ENCODE results near the gene SSBP4. TPM values are rescaled to one million over a fixed set of nuclear protein-coding genes. Genes with fewer than 3 reads are reported as not detected.

The SSBP4 gene
- total RNA-seq, 1 donor from 2014 or later, result 57.7 TPM

- Mint-ChIP-seq H3K4me3 (ENCODE audit: low read depth) (peak overlapping the region; percentile 69), H3K9me3 (ENCODE audit: low read depth) (no peaks in the 10 kb centered on the region), H3K4me1 (ENCODE audit: low read depth) (peaks cover 10% of the 10 kb centered on the region), H3K36me3 (ENCODE audit: insufficient read depth) (no peaks in the 10 kb centered on the region), H3K27me3 (peaks cover 46% of the 10 kb centered on the region), H3K27ac (no peak overlapping the region)
- TF ChIP-seq CTCF (IDR thresholded peaks at IDR 0.05; ENCODE audit: unreplicated experiment), result no peak
- no peak for DNase-seq (ENCODE audit: low spot score, unreplicated experiment)
Observed at GRCh38 chr19:18420930-18421329, 1.7 kb downstream of the SSBP4 start.

GRCh38 chr19:18421371-18421959 lies 2.3 kb downstream of the SSBP4 start:
- peak overlapping the region; percentile 8 for H3K4me3 Mint-ChIP-seq (ENCODE audit: low read depth)
- H3K27me3 Mint-ChIP-seq, result peaks cover 43% of the 10 kb centered on the region
- H3K36me3 Mint-ChIP-seq (ENCODE audit: insufficient read depth), result no peaks in the 10 kb centered on the region
- peaks cover 7% of the 10 kb centered on the region for H3K4me1 Mint-ChIP-seq (ENCODE audit: low read depth)
- H3K9me3 Mint-ChIP-seq (ENCODE audit: low read depth), result no peaks in the 10 kb centered on the region
- no peak for TF ChIP-seq CTCF (IDR thresholded peaks at IDR 0.05; ENCODE audit: unreplicated experiment)
- peak; percentile 9 for DNase-seq (ENCODE audit: low spot score, unreplicated experiment)
- H3K27ac Mint-ChIP-seq, result no peak overlapping the region

GRCh38 chr19:18422530-18423191 lies 3.5 kb downstream of the SSBP4 start:
- Mint-ChIP-seq H3K27ac (peak overlapping the region; percentile 59), H3K9me3 (ENCODE audit: low read depth) (no peaks in the 10 kb centered on the region), H3K4me3 (ENCODE audit: low read depth) (no peak overlapping the region), H3K27me3 (peaks cover 38% of the 10 kb centered on the region), H3K4me1 (ENCODE audit: low read depth) (peaks cover 4% of the 10 kb centered on the region), H3K36me3 (ENCODE audit: insufficient read depth) (no peaks in the 10 kb centered on the region)
- DNase-seq (ENCODE audit: low spot score, unreplicated experiment), result peak; percentile 8
- TF ChIP-seq CTCF (IDR thresholded peaks at IDR 0.05; ENCODE audit: unreplicated experiment), result no peak

- Mint-ChIP-seq H3K4me1 (ENCODE audit: low read depth) (peaks cover 4% of the 10 kb centered on the region), H3K27ac (peak overlapping the region; percentile 59)
Observed at GRCh38 chr19:18423258-18424020, 4.2 kb downstream of the SSBP4 start.

More at GRCh38 chr19:18423258-18424020, 4.2 kb downstream of the SSBP4 start:
- no peak for DNase-seq (ENCODE audit: low spot score, unreplicated experiment)
- Mint-ChIP-seq H3K9me3 (ENCODE audit: low read depth) (no peaks in the 10 kb centered on the region), H3K27me3 (peaks cover 32% of the 10 kb centered on the region), H3K4me3 (ENCODE audit: low read depth) (no peak overlapping the region), H3K36me3 (ENCODE audit: insufficient read depth) (no peaks in the 10 kb centered on the region)
- no peak for TF ChIP-seq CTCF (IDR thresholded peaks at IDR 0.05; ENCODE audit: unreplicated experiment)
